Activated naive CD8-positive, alpha-beta T cell treated with anti-CD3 and anti-CD28 coated beads, Interleukin-2, amount 50 U/mL, for 24 hours (primary cell): ENCODE results near the gene KRTAP16-1.
"Not testable (repeated sequence)": the region's sequence is repeated elsewhere in the genome, so short reads cannot be mapped to it uniquely, and the experiment has no call there.

Experiments
- ATAC-seq: fragments of 150-1000 bp; cut with Tn5 transposase; one replicate; pipeline ENCODE4 v1.10.0; 2021
- DNase-seq: peaks from one replicate; pipeline ENCODE4 v3.0.0; 2021
- H3K27ac Mint-ChIP-seq: one replicate; pipeline ENCODE4 v1.8.0; 2021; ENCODE audit warnings: mild to moderate bottlenecking, mixed read lengths
- H3K27me3 Mint-ChIP-seq: one replicate; pipeline ENCODE4 v1.8.0; 2021; ENCODE audit warnings: mixed read lengths
- H3K36me3 Mint-ChIP-seq: one replicate; pipeline ENCODE4 v1.8.0; 2021; ENCODE audit warnings: low read depth, mixed read lengths
- H3K4me1 Mint-ChIP-seq: one replicate; pipeline ENCODE4 v1.8.0; 2021; ENCODE audit warnings: mixed read lengths
- H3K4me3 Mint-ChIP-seq: one replicate; pipeline ENCODE4 v1.8.0; 2021; ENCODE audit warnings: mild to moderate bottlenecking, moderate library complexity, mixed read lengths
- H3K9me3 Mint-ChIP-seq: one replicate; pipeline ENCODE4 v1.8.0; 2021; ENCODE audit warnings: mixed read lengths

The KRTAP16-1 gene, protein sequence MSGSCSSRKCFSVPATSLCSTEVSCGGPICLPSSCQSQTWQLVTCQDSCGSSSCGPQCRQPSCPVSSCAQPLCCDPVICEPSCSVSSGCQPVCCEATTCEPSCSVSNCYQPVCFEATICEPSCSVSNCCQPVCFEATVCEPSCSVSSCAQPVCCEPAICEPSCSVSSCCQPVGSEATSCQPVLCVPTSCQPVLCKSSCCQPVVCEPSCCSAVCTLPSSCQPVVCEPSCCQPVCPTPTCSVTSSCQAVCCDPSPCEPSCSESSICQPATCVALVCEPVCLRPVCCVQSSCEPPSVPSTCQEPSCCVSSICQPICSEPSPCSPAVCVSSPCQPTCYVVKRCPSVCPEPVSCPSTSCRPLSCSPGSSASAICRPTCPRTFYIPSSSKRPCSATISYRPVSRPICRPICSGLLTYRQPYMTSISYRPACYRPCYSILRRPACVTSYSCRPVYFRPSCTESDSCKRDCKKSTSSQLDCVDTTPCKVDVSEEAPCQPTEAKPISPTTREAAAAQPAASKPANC

DNA sequence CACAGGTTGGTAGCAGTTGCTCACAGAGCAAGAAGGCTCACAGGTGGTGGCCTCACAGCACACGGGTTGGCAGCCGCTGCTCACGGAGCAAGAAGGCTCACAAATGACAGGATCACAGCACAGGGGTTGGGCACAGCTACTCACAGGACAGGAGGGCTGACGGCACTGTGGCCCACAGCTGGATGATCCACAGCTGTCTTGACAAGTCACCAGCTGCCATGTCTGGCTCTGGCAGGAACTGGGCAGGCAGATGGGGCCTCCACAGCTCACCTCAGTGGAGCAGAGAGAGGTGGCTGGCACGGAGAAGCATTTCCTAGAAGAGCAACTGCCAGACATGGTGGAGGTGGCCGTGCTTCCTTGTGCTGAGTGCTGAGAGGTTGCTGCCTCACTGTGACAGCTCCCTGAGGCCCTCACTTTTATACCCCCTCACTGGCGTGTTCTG lies at the start of gene KRTAP16-1:
KRTAP16-1 (minus strand) TSS at position 392 of the 442 bp plus-strand sequence; CDS start at position 336, 56 bp downstream.
- Mint-ChIP-seq H3K9me3 (no peaks in the 10 kb centered on the region), H3K4me1 (peaks cover 45% of the 10 kb centered on the region), H3K4me3 (peak within 1 kb of the TSS; percentile 32), H3K36me3 (no peaks in the 10 kb centered on the region), H3K27ac (peak within 1 kb of the TSS; percentile 78), H3K27me3 (no peaks in the 10 kb centered on the region)
- DNase-seq = peak; percentile 33
- ATAC-seq = peak; percentile 51

DNA sequence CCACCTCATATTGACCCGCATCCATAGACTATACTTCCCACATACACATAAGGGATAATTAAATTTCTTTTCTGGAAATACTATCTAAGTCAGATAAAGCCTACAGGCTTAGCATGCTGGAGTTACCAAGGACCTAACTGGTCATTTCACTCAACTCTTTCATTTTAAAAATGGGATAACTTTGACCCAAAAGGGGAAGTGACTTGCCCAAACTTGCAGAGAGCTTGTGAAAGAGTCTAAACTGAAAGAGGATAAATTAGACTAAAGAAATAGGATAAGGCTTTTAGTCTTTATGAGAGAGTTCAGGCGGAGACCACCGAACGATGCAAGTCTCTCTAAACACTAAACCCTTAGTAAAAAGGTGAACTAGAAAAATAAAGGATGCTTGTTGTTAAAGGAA lies 45.4 kb upstream of the KRTAP16-1 start:
- Mint-ChIP-seq H3K27ac (no peak overlapping the region), H3K27me3 (peaks cover 2% of the 10 kb centered on the region), H3K4me1 (peaks cover 2% of the 10 kb centered on the region), H3K4me3 (no peak overlapping the region), H3K9me3 (peaks cover 4% of the 10 kb centered on the region), H3K36me3 (no peaks in the 10 kb centered on the region)
- ATAC-seq (no peak), DNase-seq (no peak)

DNA sequence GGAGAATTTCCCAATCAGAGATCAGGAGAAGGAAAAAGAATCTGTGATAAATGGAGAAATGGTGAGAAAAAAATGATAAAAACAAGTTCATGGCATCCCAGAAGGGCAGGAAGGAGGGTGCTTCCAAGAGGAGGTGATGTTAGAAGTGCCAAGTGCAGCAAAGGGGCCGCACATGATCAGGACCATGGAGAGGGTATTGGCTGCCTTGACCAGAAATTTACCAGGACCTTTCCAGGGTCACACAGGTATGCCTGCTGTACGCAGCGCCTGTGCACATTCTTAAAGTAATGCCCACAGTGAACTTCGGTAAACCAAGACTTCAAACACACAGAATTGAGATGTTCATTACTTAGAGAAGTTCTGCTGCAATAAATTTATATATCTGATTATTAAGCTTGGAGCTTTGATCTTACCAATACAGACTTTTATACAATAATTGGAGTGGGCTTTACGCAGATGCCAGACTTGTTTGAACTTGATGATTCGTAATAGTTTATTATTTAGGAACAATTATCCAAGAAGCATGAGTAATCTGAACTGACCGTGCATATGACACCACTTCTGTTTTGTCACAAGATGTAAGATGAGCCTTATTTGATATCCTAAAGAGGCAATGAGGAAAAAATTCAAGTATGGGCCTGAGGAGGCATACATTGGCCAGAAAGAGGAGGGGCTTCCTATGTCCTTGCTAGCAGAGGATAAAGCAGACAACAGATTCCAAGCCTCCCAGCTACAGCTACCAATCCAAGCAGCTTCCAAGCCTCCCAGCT lies 43.7 kb upstream of the KRTAP16-1 start:
- H3K4me1 Mint-ChIP-seq = peaks cover 2% of the 10 kb centered on the region
- H3K27me3 Mint-ChIP-seq = peaks cover 2% of the 10 kb centered on the region
- H3K27ac Mint-ChIP-seq = no peak overlapping the region
- DNase-seq = no peak
- no peak overlapping the region for H3K4me3 Mint-ChIP-seq
- no peak for ATAC-seq
- H3K36me3 Mint-ChIP-seq = no peaks in the 10 kb centered on the region
- peaks cover 4% of the 10 kb centered on the region for H3K9me3 Mint-ChIP-seq

DNA sequence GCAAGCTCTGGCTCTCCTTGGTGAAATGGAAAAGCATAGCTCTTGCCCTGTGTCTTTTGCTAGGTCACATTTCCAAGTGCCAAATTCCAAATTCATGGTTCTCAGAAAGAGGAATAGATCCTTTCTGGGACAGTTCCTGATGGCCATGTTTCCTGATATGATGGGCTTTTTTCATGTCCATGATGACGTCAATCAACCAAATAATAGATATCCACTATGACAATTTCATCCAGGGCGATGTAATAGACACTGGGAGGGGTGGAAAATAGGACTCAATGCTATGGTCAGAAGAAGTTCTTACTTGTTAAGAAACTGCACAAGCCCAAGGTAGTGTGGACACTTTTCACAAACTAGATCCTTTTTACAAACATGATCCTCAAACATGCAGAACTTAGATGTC lies 42.1 kb upstream of the KRTAP16-1 start:
- DNase-seq = no peak
- Mint-ChIP-seq H3K4me3 (no peak overlapping the region), H3K36me3 (no peaks in the 10 kb centered on the region), H3K27me3 (no peaks in the 10 kb centered on the region), H3K4me1 (peaks cover 2% of the 10 kb centered on the region), H3K9me3 (no peaks in the 10 kb centered on the region), H3K27ac (no peak overlapping the region)
- no peak for ATAC-seq

DNA sequence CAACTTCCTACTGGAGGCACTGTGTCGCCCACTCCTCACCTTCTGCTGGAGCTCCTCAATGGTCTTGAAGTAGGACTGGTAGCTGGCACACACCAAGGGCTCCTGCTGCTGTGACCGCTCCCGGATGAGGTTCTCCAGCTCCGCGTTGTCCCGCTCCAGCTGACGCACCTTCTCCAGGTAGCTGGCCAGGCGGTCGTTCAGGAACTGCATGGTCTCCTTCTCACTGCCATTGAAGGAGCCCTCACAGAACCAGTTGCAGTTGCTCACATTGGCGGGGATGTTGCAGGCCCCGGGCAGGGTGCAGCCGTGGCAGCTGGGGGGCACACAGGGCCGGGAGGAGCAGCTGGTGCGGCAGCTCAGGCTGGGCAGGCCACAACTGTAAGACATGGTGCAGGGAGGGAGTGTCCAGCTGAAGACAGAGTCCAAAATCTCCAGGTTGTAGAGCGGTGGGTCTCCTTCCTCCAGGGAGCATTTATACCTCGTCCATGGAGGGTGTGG lies 41.3 kb upstream of the KRTAP16-1 start, which contains the start of gene KRT33A:
KRT33A (minus strand) TSS at position 448 of the 498 bp plus-strand sequence; CDS start at position 387, 61 bp downstream.
- not testable (repeated sequence) for H3K4me1 Mint-ChIP-seq, H3K27ac Mint-ChIP-seq, H3K27me3 Mint-ChIP-seq, H3K36me3 Mint-ChIP-seq, ATAC-seq, DNase-seq, H3K4me3 Mint-ChIP-seq, H3K9me3 Mint-ChIP-seq

DNA sequence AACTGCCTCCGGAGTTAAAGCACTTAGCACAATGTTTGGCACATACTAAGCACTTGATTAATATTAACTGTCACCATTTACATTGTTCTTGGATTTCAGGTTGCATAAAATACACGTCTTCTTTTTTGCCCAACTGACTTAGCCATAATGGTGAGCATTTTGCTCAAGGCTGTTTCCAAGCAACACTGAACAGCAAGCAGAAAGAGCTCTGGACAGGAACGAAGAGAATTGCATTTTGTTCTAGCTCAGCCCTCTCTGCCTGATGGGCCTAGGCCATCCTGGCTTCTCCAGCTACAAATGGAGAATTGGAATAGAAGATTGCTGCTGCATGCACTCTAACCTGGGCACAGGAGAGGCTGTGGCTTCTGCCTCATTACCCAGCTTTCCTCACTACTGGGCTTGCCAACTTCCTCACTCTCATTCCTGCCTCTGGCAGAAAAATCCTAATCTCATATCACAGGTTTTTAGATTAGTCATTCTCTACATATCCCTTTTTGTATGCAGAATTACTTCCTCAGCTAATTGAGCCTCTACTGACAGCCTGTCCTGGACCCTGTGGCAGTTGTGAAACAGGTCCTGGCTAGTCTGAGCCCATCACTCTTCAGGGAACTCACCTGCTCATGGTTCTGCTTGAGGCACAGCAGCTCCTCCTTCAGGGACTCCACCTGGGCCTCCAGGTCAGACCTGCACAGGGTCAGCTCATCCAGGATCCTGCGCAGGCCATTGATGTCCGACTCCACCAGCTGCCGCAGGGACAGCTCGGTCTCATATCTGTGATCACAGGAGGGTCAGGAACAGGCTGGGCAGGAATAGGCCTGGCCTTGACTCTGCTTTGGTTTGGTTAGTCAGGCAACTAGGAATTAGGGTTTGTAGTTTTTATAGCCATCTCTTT lies 39.0 kb upstream of the KRTAP16-1 start:
- DNase-seq = no peak
- Mint-ChIP-seq H3K27me3 (no peaks in the 10 kb centered on the region), H3K4me1 (peaks cover 4% of the 10 kb centered on the region), H3K36me3 (peaks cover 3% of the 10 kb centered on the region), H3K27ac (no peak overlapping the region), H3K4me3 (no peak overlapping the region), H3K9me3 (peaks cover 2% of the 10 kb centered on the region)
- ATAC-seq = no peak

DNA sequence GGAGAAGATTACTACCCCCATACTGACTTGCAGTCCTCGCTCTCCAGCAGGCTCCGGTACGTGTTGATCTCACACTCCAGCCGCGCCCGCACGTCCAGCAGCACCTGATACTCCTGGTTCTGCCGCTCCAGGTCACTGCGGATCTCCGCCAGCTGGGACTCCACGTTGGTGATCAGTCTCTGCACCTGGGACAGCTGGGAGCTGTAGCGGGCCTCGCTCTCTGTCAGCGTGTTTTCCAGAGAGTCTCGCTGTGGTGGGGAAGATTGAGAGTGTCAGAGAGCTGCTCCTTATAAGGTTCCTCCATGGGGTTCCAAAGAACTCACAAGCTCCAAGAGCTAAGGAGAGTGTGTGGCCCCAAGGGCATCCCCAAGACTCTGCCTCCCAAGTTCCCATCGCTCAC lies 37.3 kb upstream of the KRTAP16-1 start:
- H3K4me1 Mint-ChIP-seq, H3K4me3 Mint-ChIP-seq, H3K27ac Mint-ChIP-seq, H3K27me3 Mint-ChIP-seq, H3K9me3 Mint-ChIP-seq, H3K36me3 Mint-ChIP-seq, ATAC-seq, DNase-seq: not testable (repeated sequence)

DNA sequence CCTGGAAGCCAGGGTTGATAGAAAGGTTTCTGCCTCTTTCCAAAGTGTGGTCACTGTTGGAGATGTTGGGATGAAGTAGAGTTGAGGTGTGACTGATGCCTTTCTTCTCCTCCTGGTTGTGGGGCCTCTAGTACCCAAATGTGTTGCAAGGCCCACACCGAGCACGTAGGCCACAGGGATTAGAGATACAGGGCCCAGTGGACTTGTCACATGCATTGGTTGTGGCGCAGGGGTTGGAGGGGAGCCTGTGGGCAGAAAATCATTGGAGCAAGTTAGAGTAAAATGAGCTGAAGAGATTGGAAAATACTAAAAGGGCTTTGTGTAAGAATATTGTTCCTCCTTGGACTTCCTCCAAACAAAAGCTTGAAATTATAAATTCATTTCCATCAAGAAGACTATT lies 36.9 kb upstream of the KRTAP16-1 start:
- Mint-ChIP-seq H3K4me1 (peaks cover 14% of the 10 kb centered on the region), H3K27ac (no peak overlapping the region), H3K9me3 (peaks cover 6% of the 10 kb centered on the region), H3K4me3 (no peak overlapping the region), H3K27me3 (no peaks in the 10 kb centered on the region), H3K36me3 (peaks cover 5% of the 10 kb centered on the region)
- DNase-seq (no peak), ATAC-seq (no peak)

DNA sequence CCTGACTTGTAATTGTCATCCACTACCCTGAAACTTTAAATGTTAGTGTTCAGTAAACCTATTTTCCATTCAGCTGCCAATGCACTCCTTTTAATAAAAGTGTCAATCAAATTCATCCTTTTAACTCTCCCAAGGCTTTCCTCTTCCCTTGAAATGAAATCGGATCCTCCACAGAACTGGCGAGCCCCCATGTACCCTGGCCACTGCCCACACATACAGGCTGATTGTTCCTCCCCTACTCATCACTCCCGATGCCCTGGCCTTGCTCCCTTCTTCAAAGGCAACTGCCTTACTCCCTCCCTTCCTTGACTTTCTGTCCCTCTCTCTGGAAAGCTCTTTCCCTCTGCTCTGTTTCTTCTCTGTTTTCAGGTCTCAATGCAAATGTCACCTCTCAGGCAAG lies 33.9 kb upstream of the KRTAP16-1 start:
- Mint-ChIP-seq H3K4me3 (no peak overlapping the region), H3K27me3 (peaks cover 2% of the 10 kb centered on the region), H3K4me1 (peaks cover 43% of the 10 kb centered on the region), H3K27ac (peak overlapping the region; percentile 7), H3K9me3 (peaks cover 6% of the 10 kb centered on the region), H3K36me3 (peaks cover 5% of the 10 kb centered on the region)
- DNase-seq (no peak), ATAC-seq (no peak)

DNA sequence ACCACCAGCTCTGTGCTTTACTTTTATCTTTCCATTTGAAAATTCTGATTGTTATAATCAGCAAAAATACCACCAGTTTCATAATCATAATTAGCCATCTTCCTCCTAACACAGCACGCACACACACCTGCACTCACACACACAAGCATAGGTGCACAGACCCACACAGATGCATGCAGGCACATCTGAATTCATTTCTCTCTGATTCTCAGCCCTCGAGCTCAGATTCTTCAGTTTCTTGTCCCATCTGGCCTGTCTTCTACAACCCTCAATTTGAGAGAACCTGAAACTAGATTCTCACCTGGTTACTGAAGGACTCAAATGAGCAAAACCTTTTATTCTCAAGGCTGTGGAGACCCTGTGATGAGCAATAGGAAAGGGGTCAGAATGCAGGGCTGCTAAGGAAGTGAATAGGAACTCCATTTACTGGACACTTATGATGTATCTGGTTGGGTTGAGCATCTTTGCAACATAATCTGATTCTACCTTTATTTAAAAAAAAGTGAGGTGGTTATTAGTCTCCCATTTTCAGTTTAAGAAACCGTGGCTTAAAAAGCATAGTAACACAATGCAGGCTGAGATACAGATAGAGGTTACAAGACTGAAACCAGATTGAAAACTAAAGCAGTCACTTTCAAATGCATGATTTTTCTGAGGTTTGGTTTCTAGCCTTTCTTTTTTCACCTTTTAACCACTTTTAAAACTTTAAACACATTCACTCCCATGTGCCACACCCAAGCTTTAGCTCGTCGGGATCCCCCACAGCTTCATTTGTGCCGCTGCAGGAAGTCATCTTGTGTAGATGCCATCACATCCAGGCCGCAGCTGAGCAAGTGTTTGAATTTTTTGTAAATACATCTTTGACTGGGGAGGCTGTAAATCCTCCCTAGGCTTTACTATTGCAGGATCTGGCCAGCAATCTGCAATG lies 32.1 kb upstream of the KRTAP16-1 start:
- peak; percentile 22 for DNase-seq
- Mint-ChIP-seq H3K9me3 (peaks cover 6% of the 10 kb centered on the region), H3K27me3 (peaks cover 2% of the 10 kb centered on the region), H3K27ac (no peak overlapping the region), H3K4me3 (no peak overlapping the region), H3K36me3 (peaks cover 5% of the 10 kb centered on the region), H3K4me1 (peaks cover 46% of the 10 kb centered on the region)
- peak; percentile 67 for ATAC-seq

DNA sequence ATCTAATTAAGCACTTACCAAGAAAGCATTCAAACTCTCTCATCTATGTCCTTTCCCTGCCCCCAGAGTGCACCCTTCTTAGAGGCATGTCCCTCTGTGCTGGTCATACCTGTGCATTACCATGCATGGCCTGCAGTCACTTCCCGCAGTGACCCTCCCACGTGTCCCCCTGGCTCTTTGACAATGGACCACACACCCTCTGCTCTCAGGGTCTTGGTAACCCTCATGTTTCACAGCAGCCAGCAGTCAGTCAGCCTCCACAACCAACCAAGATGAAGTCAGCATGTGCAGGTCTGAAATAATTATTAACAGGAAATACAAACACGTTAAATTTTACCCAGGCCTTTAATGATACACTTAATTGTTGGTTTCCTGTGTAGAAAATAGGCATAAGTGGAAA lies 31.4 kb upstream of the KRTAP16-1 start:
- Mint-ChIP-seq H3K4me3 (no peak overlapping the region), H3K27me3 (peaks cover 2% of the 10 kb centered on the region), H3K36me3 (peaks cover 5% of the 10 kb centered on the region), H3K9me3 (peaks cover 6% of the 10 kb centered on the region), H3K27ac (no peak overlapping the region), H3K4me1 (peaks cover 52% of the 10 kb centered on the region)
- ATAC-seq (no peak), DNase-seq (no peak)

DNA sequence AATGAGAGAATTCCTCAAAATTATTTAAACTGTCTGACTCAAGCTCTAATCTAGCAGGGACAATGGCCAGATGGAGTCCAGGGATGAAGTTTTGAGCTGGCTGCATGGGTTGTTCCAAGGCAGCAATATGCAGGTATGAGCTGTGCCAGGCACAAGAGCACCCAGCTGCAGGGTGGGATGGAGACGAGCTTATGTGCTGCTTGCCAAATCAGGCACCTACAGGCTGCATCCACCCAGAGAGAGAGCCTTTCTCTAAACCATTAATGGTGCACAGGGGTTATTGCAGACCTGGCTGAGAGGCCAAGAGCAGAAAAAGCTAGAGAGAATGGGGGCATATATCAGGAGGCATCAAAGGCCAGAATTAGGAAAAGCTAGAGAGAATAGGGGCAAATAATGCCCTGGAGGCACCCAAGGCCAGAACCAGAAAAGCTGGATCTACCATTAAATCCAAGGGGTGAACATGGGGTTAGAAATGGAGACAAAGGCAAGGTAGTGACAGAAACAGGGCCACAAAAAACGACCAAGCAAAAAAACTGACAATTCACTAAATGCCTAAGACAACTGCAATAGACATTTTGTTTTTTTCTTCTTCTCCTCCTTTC lies 30.6 kb upstream of the KRTAP16-1 start:
- H3K4me3 Mint-ChIP-seq = no peak overlapping the region
- DNase-seq (no peak), ATAC-seq (no peak)
- H3K36me3 Mint-ChIP-seq = peaks cover 5% of the 10 kb centered on the region
- no peak overlapping the region for H3K27ac Mint-ChIP-seq
- H3K4me1 Mint-ChIP-seq = peaks cover 58% of the 10 kb centered on the region
- peaks cover 6% of the 10 kb centered on the region for H3K9me3 Mint-ChIP-seq
- peaks cover 2% of the 10 kb centered on the region for H3K27me3 Mint-ChIP-seq
